CD4-positive, alpha-beta memory T cell (primary cell): ENCODE measurements around the gene P2RY2. TPM values are rescaled to one million over a fixed set of nuclear protein-coding genes. Genes with fewer than 3 reads are reported as not detected.

Experiments
- CTCF ChIA-PET: fragments of 350-600 bp; sonication (Branson Sonifier 250); formaldehyde crosslinking; loops from one replicate; lab custom pipeline; 2021; ENCODE audit warnings: inconsistent platforms; ENCODE audit not compliant: partially characterized antibody; lab: Charles Lee
- POLR2A ChIA-PET: fragments of 350-600 bp; sonication (Branson Sonifier 250); formaldehyde crosslinking; loops from one replicate; lab custom pipeline; 2021; ENCODE audit not compliant: partially characterized antibody; lab: Charles Lee
- DNase-seq, 5 donors: peaks; one replicate each; pipeline versions ENCODE4 v3.0.0 to v3.0.0-alpha.2; 2020 to 2022; ENCODE audit warnings: mixed read lengths in 1 of 5
- H3K27ac ChIP-seq: one replicate; pipeline ENCODE4 v1.7.0; 2013; ENCODE audit warnings: low read depth, low read length
- H3K27me3 ChIP-seq: 2 replicates; pipeline ENCODE4 v1.7.0; 2013; ENCODE audit warnings: mild to moderate bottlenecking, low read length, moderate library complexity; ENCODE audit not compliant: insufficient read depth
- H3K36me3 ChIP-seq: 2 replicates; pipeline ENCODE4 v1.7.0; 2013; ENCODE audit warnings: mild to moderate bottlenecking, low read length, moderate library complexity; ENCODE audit not compliant: insufficient read depth
- H3K4me1 ChIP-seq: 2 replicates; pipeline ENCODE4 v1.7.0; 2013; ENCODE audit warnings: mild to moderate bottlenecking, low read length, moderate library complexity; ENCODE audit not compliant: insufficient read depth
- H3K4me3 ChIP-seq, 2 donors: one replicate each; pipeline ENCODE4 v1.7.0; 2013; ENCODE audit warnings: low read length in 2 of 2, mild to moderate bottlenecking in 1 of 2
- H3K9me3 ChIP-seq, 2 donors: one replicate each; pipeline ENCODE4 v1.7.0; 2013; ENCODE audit warnings: low read length in 2 of 2, control low read depth in 1 of 2; ENCODE audit not compliant: control insufficient read depth in 1 of 2
- H3K27ac Mint-ChIP-seq, 7 donors: one replicate each; pipeline ENCODE4 v1.8.0; 2020 to 2021; ENCODE audit warnings: mixed read lengths in 7 of 7, mild to moderate bottlenecking in 6 of 7, inconsistent platforms in 3 of 7, moderate library complexity in 3 of 7
- H3K27me3 Mint-ChIP-seq, 2 donors: one replicate each; pipeline ENCODE4 v1.8.0; 2020 to 2021; ENCODE audit warnings: mixed read lengths in 2 of 2
- H3K36me3 Mint-ChIP-seq, 2 donors: one replicate each; pipeline ENCODE4 v1.8.0; 2020 to 2021; ENCODE audit warnings: mixed read lengths in 2 of 2, inconsistent platforms in 1 of 2, mild to moderate bottlenecking in 1 of 2
- H3K4me1 Mint-ChIP-seq, 4 donors: one replicate each; pipeline ENCODE4 v1.8.0; 2020 to 2021; ENCODE audit warnings: mixed read lengths in 4 of 4, mild to moderate bottlenecking in 1 of 4
- H3K4me3 Mint-ChIP-seq, 8 donors: one replicate each; pipeline ENCODE4 v1.8.0; 2020 to 2021; ENCODE audit warnings: mixed read lengths in 8 of 8, mild to moderate bottlenecking in 7 of 8, moderate library complexity in 6 of 8, inconsistent platforms in 3 of 8
- H3K9me3 Mint-ChIP-seq, 8 donors: one replicate each; pipeline ENCODE4 v1.8.0; 2020 to 2021; ENCODE audit warnings: mixed read lengths in 8 of 8, mild to moderate bottlenecking in 5 of 8, inconsistent platforms in 3 of 8, moderate library complexity in 1 of 8
- intact Hi-C: fragments of 100-400 bp; cut with micrococcal nuclease; formaldehyde crosslinking; loops from one replicate; pipeline ENCODE4 v1.15.1; 2023
- polyA plus RNA-seq, 2 donors: library from polyadenylated mRNA; unstranded; fragments of 300-500 nt; fragmentation: Illumina TruSeq; gene quantifications; one replicate each; pipeline ENCODE4 v1.2.3, GENCODE V29; 2021
- total RNA-seq, 2 experiments: library from RNA; stranded (reverse); gene quantifications; one replicate each; pipeline ENCODE4 v1.2.3, GENCODE V29; 2021

Gene P2RY2
- not detected for total RNA-seq
- not detected for polyA plus RNA-seq

DNA sequence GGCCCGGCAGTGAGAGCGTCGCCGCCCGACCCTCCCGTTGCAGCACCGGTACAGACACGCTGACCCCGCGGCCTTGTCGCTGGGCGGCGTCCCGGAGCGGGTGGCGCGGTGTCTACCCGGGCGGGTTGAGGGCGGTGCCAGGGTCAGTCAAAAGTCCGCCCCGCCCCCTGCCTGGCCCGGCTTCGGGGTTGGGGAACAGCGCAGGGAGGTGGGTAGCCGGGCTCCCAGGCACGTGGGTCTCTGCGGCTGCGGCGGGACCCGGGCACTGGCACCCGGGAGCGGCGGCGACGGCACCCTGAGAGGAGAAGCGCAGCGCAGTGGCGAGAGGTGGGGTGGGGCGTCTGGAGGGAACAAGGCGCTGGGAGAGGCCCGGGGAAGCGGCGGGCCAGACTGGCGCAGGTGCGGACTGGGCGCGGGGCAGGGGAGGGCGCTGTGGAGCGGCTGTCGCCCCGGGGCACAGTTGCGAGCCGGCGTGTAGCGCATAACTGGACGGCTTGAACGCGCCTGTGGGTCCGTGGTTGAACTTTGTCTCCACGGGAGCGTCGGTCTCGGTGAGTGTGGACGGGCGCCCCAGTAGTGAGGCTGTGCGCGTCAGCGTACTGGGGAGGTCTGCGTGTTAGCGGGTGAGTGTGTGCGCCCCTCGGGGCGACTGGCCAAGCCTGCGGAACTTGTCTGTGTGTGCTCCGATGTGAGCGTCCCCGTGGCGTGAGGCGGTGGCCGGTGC lies at the start of gene P2RY2:
TSS of gene P2RY2 (plus strand) at position 176 of the 724 bp plus-strand sequence. CDS start 15,879 bp downstream, outside the sequence.
- POLR2A ChIA-PET, result no interaction called here
- Histone ChIP-seq H3K27ac (no peak within 1 kb of the TSS), H3K36me3 (no peaks in the 10 kb centered on the region), H3K9me3 (no peaks in the 10 kb centered on the region), H3K27me3 (no peaks in the 10 kb centered on the region), H3K4me1 (no peaks in the 10 kb centered on the region), H3K4me3 (no peak within 1 kb of the TSS)
- intact Hi-C loops, result no loop called here
- Mint-ChIP-seq H3K9me3 (no peaks in the 10 kb centered on the region), H3K27ac (no peak within 1 kb of the TSS), H3K4me1 (peaks cover 0 to 16% (median 5%) of the 10 kb centered on the region in 4 donors), H3K27me3 (peaks cover 10 to 18% of the 10 kb centered on the region in 2 donors), H3K4me3 (peak within 1 kb of the TSS in 7 of 8 donors; percentile 17 to 77 (median 61)), H3K36me3 (no peaks in the 10 kb centered on the region)
- CTCF ChIA-PET, result no interaction called here
- peak in 3 of 5 donors; percentile 6 to 15 (median 12) for DNase-seq

GRCh38 chr11:73168925-73169579 lies 49.0 kb upstream of the P2RY2 start:
- Mint-ChIP-seq H3K4me1 (no peaks in the 10 kb centered on the region), H3K27me3 (peaks cover 0 to 3% of the 10 kb centered on the region in 2 donors), H3K9me3 (no peaks in the 10 kb centered on the region), H3K4me3 (no peak overlapping the region), H3K36me3 (no peaks in the 10 kb centered on the region), H3K27ac (peak overlapping the region in 1 of 7 donors; percentile 64)
- Histone ChIP-seq H3K36me3 (no peaks in the 10 kb centered on the region), H3K4me1 (no peaks in the 10 kb centered on the region), H3K27ac (no peak overlapping the region), H3K9me3 (no peaks in the 10 kb centered on the region), H3K27me3 (no peaks in the 10 kb centered on the region), H3K4me3 (no peak overlapping the region)
- intact Hi-C loops, result no loop called here
- CTCF ChIA-PET, result interaction anchor here (0.6 to 1.3 kb wide), 2 partner anchors 9 to 312 kb away, joined by 3 to 4 read pairs; no protein-coding TSS in a partner anchor
- DNase-seq, result no peak
- POLR2A ChIA-PET, result no interaction called here

GRCh38 chr11:73170140-73170539 lies 47.9 kb upstream of the P2RY2 start:
- intact Hi-C loops, result no loop called here

GRCh38 chr11:73171436-73172161 lies 46.5 kb upstream of the P2RY2 start:
- Histone ChIP-seq H3K4me3 (no peak overlapping the region), H3K4me1 (no peaks in the 10 kb centered on the region), H3K27me3 (no peaks in the 10 kb centered on the region), H3K27ac (no peak overlapping the region), H3K9me3 (no peaks in the 10 kb centered on the region), H3K36me3 (no peaks in the 10 kb centered on the region)
- Mint-ChIP-seq H3K36me3 (no peaks in the 10 kb centered on the region), H3K4me3 (no peak overlapping the region), H3K9me3 (no peaks in the 10 kb centered on the region), H3K4me1 (no peaks in the 10 kb centered on the region), H3K27ac (peak overlapping the region in 2 of 7 donors; percentile 36 to 38), H3K27me3 (peaks cover 0 to 3% of the 10 kb centered on the region in 2 donors)
- ChIA-PET POLR2A (no interaction called here), CTCF (no interaction called here)
- intact Hi-C loops, result no loop called here
- DNase-seq, result no peak

More at GRCh38 chr11:73170140-73170539, 47.9 kb upstream of the P2RY2 start:
- no peak for DNase-seq
- Mint-ChIP-seq H3K27me3 (peaks cover 0 to 3% of the 10 kb centered on the region in 2 donors), H3K36me3 (no peaks in the 10 kb centered on the region), H3K4me3 (no peak overlapping the region), H3K27ac (no peak overlapping the region), H3K9me3 (no peaks in the 10 kb centered on the region), H3K4me1 (no peaks in the 10 kb centered on the region)
- H3K36me3 ChIP-seq, result no peaks in the 10 kb centered on the region
- ChIA-PET CTCF (interaction anchor here (0.6 to 1.3 kb wide), 3 partner anchors 7 to 313 kb away, joined by 3 to 4 read pairs (median 4); no protein-coding TSS in a partner anchor), POLR2A (no interaction called here)
- H3K4me1 ChIP-seq, result no peaks in the 10 kb centered on the region
- no peak overlapping the region for H3K27ac ChIP-seq
- no peak overlapping the region for H3K4me3 ChIP-seq
- H3K9me3 ChIP-seq, result no peaks in the 10 kb centered on the region
- H3K27me3 ChIP-seq, result no peaks in the 10 kb centered on the region

GRCh38 chr11:73172992-73173656 lies 45.0 kb upstream of the P2RY2 start:
- peaks cover 0 to 4% of the 10 kb centered on the region in 2 donors for H3K27me3 Mint-ChIP-seq
- POLR2A ChIA-PET, result no interaction called here
- H3K27ac Mint-ChIP-seq, result peak overlapping the region in 1 of 7 donors; percentile 8
- Histone ChIP-seq H3K27me3 (no peaks in the 10 kb centered on the region), H3K27ac (no peak overlapping the region), H3K4me3 (no peak overlapping the region), H3K9me3 (no peaks in the 10 kb centered on the region), H3K4me1 (peaks cover 8% of the 10 kb centered on the region), H3K36me3 (no peaks in the 10 kb centered on the region)
- H3K4me1 Mint-ChIP-seq, result peaks cover 0 to 7% (median 2%) of the 10 kb centered on the region in 4 donors
- no peak for DNase-seq
- CTCF ChIA-PET, result no interaction called here
- no peak overlapping the region for H3K4me3 Mint-ChIP-seq
- H3K36me3 Mint-ChIP-seq, result no peaks in the 10 kb centered on the region
- intact Hi-C loops, result no loop called here
- H3K9me3 Mint-ChIP-seq, result no peaks in the 10 kb centered on the region

GRCh38 chr11:73173755-73174494 lies 44.2 kb upstream of the P2RY2 start:
- Mint-ChIP-seq H3K4me3 (no peak overlapping the region), H3K27me3 (peaks cover 0 to 3% of the 10 kb centered on the region in 2 donors), H3K36me3 (no peaks in the 10 kb centered on the region), H3K4me1 (peaks cover 0 to 9% (median 3%) of the 10 kb centered on the region in 4 donors), H3K9me3 (no peaks in the 10 kb centered on the region), H3K27ac (peak overlapping the region in 1 of 7 donors; percentile 80)
- no peak for DNase-seq
- Histone ChIP-seq H3K9me3 (no peaks in the 10 kb centered on the region), H3K27me3 (no peaks in the 10 kb centered on the region), H3K36me3 (no peaks in the 10 kb centered on the region), H3K27ac (no peak overlapping the region), H3K4me3 (no peak overlapping the region), H3K4me1 (peaks cover 10% of the 10 kb centered on the region)
- CTCF ChIA-PET, result no interaction called here
- intact Hi-C loops, result no loop called here
- POLR2A ChIA-PET, result no interaction called here
